ENCODE data around the gene PVALEF.
"Not testable (repeated sequence)": the region's sequence is repeated elsewhere in the genome, so short reads cannot be mapped to it uniquely, and the experiment has no call there.

Gene PVALEF

GRCh38 chr17:81140018-81140417, 25.3 kb upstream of the PVALEF start:
- Histone ChIP-seq H3K27ac (no peak overlapping the region), H3K4me3 (no peak overlapping the region)
- TF ChIP-seq, protein P1, sequence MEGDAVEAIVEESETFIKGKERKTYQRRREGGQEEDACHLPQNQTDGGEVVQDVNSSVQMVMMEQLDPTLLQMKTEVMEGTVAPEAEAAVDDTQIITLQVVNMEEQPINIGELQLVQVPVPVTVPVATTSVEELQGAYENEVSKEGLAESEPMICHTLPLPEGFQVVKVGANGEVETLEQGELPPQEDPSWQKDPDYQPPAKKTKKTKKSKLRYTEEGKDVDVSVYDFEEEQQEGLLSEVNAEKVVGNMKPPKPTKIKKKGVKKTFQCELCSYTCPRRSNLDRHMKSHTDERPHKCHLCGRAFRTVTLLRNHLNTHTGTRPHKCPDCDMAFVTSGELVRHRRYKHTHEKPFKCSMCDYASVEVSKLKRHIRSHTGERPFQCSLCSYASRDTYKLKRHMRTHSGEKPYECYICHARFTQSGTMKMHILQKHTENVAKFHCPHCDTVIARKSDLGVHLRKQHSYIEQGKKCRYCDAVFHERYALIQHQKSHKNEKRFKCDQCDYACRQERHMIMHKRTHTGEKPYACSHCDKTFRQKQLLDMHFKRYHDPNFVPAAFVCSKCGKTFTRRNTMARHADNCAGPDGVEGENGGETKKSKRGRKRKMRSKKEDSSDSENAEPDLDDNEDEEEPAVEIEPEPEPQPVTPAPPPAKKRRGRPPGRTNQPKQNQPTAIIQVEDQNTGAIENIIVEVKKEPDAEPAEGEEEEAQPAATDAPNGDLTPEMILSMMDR (IDR thresholded peaks at IDR 0.05): no peak
- no peak for DNase-seq (ENCODE audit: low spot score)

GRCh38 chr17:81140695-81141094, 24.6 kb upstream of the PVALEF start:
- TF ChIP-seq, protein P1 (IDR thresholded peaks at IDR 0.05): no peak
- Histone ChIP-seq H3K27ac (no peak overlapping the region), H3K4me3 (no peak overlapping the region)
- no peak for DNase-seq (ENCODE audit: low spot score)

GRCh38 chr17:81142301-81143199, 22.8 kb upstream of the PVALEF start:
- TF ChIP-seq, protein P1 (IDR thresholded peaks at IDR 0.05): peak; percentile 64
- DNase-seq (ENCODE audit: low spot score): peak; percentile 85
- Histone ChIP-seq H3K27ac (no peak overlapping the region), H3K4me3 (peak overlapping the region; percentile 32)

DNA sequence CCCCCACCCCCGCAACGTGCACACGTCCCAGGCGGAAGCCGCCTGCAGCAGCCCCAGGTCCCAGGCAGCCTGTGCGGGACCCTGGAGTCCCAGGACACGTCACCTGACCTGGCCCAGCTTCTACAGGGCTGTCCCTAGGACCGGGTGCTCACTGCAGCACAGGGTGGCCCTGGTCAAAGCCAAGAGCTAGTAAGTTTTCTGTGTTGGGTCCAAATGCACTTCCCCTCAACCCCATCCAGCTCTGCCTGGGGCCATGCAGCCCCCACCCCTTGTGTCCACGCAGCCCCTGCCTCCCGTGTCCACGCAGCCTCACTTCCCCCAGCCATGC, 22.1 kb upstream of the PVALEF start:
- TF ChIP-seq, protein P1 (IDR thresholded peaks at IDR 0.05): no peak
- H3K27ac ChIP-seq: no peak overlapping the region
- H3K4me3 ChIP-seq: peak overlapping the region; percentile 32
- DNase-seq (ENCODE audit: low spot score): no peak

- Histone ChIP-seq H3K27ac (no peak overlapping the region), H3K4me3 (no peak overlapping the region)
- TF ChIP-seq, protein P1 (IDR thresholded peaks at IDR 0.05): no peak
- no peak for DNase-seq (ENCODE audit: low spot score)
Measured at GRCh38 chr17:81143717-81144422, 21.4 kb upstream of the PVALEF start.

DNA sequence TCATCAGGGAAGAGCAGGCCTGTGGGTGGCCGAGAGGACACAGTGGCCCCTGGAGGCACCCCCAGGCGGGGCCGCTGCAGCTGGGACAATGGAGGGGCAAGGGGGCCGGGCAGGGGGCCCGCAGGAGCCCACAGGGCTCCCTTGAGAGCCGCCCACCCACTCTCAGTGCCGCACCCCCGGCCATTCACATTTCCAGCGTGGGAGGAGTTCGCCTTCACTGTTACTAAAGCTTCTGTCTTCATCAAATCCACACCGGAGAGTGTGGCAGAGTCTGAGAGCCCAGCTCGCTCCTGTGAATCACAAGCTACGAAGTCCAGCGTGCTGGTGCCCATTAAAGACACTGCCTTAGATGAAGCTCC, 20.9 kb upstream of the PVALEF start:
- no peak for DNase-seq (ENCODE audit: low spot score)
- TF ChIP-seq, protein P1 (IDR thresholded peaks at IDR 0.05): no peak
- Histone ChIP-seq H3K4me3 (no peak overlapping the region), H3K27ac (no peak overlapping the region)

DNA sequence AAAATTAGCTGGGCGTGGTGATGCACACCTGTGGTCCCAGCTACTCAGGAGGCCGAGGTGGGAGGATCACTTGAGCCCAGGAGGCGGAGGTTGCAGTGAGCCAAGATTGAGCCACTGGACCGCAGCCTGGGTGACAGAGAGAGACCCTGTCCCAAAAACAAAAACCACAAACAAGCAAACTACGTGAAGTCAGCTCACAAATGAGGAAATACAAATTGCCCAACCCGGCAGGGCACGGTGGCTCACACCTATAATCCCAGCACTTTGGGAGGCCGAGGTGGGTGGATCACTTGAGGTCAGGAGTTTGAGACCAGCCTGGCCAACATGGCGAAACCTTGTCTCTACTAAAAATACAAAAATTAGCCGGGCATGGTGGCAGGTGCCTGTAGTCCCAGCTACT, 19.1 kb upstream of the PVALEF start:
- DNase-seq (ENCODE audit: low spot score); H3K4me3 ChIP-seq; H3K27ac ChIP-seq: not testable (repeated sequence)
